Pancreas (tissue), 10 donors: Measurements from ENCODE around the gene ZNF80. TPM values are rescaled to one million over a fixed set of nuclear protein-coding genes. Genes with fewer than 3 reads are reported as not detected.

Experiments
- ATAC-seq, 4 donors: fragments of 200-7000 bp; cut with Tn5 transposase; one replicate each; pipeline versions ENCODE4 v1.8.0 to v1.9.1; 2020; ENCODE audit warnings: mild to moderate bottlenecking in 4 of 4, moderate library complexity in 4 of 4
- DNase-seq, 6 donors: peaks; one replicate each; pipeline ENCODE4 v3.0.0-alpha.2; 2020
- FAIRE-seq: peaks from 2 replicates; lab custom pipeline; 2012; peaks lifted over from hg19 to GRCh38; lab: Jason Lieb, UNC
- H3K27ac ChIP-seq, 4 donors: fragments of 200-600 bp; sonication (generic); 1 replicate in 3 of 4; 2 replicates in 1 of 4; pipeline versions ENCODE4 v1.5.0 to v1.8.0; 2020
- H3K27me3 ChIP-seq, 4 donors: fragments of 200-600 bp; one replicate each; pipeline ENCODE4 v1.8.0; 2021
- H3K36me3 ChIP-seq, 3 donors: fragments of 200-600 bp; sonication (generic) in 1 of 3; one replicate each; pipeline versions ENCODE4 v1.5.0 to v1.8.0; 2020 to 2021
- H3K4me1 ChIP-seq, 3 donors: fragments of 200-600 bp; one replicate each; pipeline ENCODE4 v1.8.0; 2021
- H3K4me3 ChIP-seq, 4 donors: fragments of 200-600 bp; sonication (generic) in 2 of 4; one replicate each; pipeline versions ENCODE4 v1.5.0 to v1.8.0; 2020 to 2021
- H3K9me3 ChIP-seq, 4 donors: fragments of 200-600 bp; one replicate each; pipeline ENCODE4 v1.8.0; 2021
- CTCF ChIP-seq, 4 donors: fragments of 200-600 bp; sonication (generic) in 3 of 4; IDR thresholded peaks; one replicate each; pipeline versions ENCODE4 v1.5.0 to v1.8.0; 2021; ENCODE audit warnings: antibody characterized with exemption in 4 of 4
- WGBS, 2 donors: extraction: QIAGEN DNeasy Blood & Tissue Kit; methylation state at CpG; one replicate each; pipeline ENCODE4 v1.1.7; 2013; 5-methylcytosine and 5-hydroxymethylcytosine counted together
- intact Hi-C, 3 donors: fragments of 100-400 bp; cut with DNase I; formaldehyde crosslinking; loops; one replicate each; pipeline versions ENCODE4 v1.11.1 to v1.14.2; 2022
- polyA plus RNA-seq, 2 donors: library from polyadenylated mRNA; stranded (reverse); fragments of 200-250 nt; gene quantifications; one replicate each; pipeline ENCODE4 v1.2.3, GENCODE V29; 2013
- total RNA-seq, 6 donors: library from RNA; stranded (reverse); fragmentation: NEBNext Ultra II Directional in 4 of 6; extraction: Animal tissue kit (Norgen Biotek cat#: 25700) in 4 of 6; gene quantifications; one replicate each; pipeline versions ENCODE4 v1.2.1 to v1.2.4, GENCODE V29; 2021 to 2023
- donor health status: healthy with polysubstance abuse.
- donor health status: DM: no; HTN: no; CAD: no; lungs with moderate emphysema.
- donor health status: DM: no; HTN: no; CAD: no.
- donor health status: control.
- donor health status: control.
- donor health status: Bipolar disorder and iron deficiency.
- donor health status: DM: yes; HTN: yes; CAD: no.
- donor health status: DM: no; HTN: no; CAD: no.
- donor health status: DM: no; HTN: no; CAD: no.
- donor health status: DM: yes; HTN: yes; CAD: no.

Gene ZNF80
- total and polyA plus RNA-seq, 8 donors, result 0.09 TPM; not detected in 7

GRCh38 chr3:114234745-114235144, 2.6 kb downstream of the ZNF80 start:
- no peak overlapping the region for H3K27ac ChIP-seq
- no peak overlapping the region for H3K4me3 ChIP-seq
- no peaks in the 10 kb centered on the region for H3K4me1 ChIP-seq
- 69 to 75% methylated on average over 3 of the region's 3 CpGs for WGBS, 2 donors
- H3K27me3 ChIP-seq, result no peaks in the 10 kb centered on the region
- DNase-seq, result no peak
- FAIRE-seq, result no peak
- TF ChIP-seq CTCF (IDR thresholded peaks at IDR 0.05), result no peak
- no peak for ATAC-seq
- intact Hi-C loops, result no loop called here
- H3K9me3 ChIP-seq, result no peaks in the 10 kb centered on the region
- H3K36me3 ChIP-seq, result no peaks in the 10 kb centered on the region

- WGBS, 2 donors, result 76 to 85% methylated on average over 3 of the region's 3 CpGs
- no peaks in the 10 kb centered on the region for H3K36me3 ChIP-seq
- H3K27me3 ChIP-seq, result no peaks in the 10 kb centered on the region
- no peak overlapping the region for H3K27ac ChIP-seq
- intact Hi-C loops, result no loop called here
- H3K4me3 ChIP-seq, result no peak overlapping the region
- H3K9me3 ChIP-seq, result no peaks in the 10 kb centered on the region
- TF ChIP-seq CTCF (IDR thresholded peaks at IDR 0.05), result no peak
- FAIRE-seq (no peak), ATAC-seq (no peak), DNase-seq (no peak)
- no peaks in the 10 kb centered on the region for H3K4me1 ChIP-seq
Measured at GRCh38 chr3:114231616-114232015, 5.8 kb downstream of the ZNF80 start.

GRCh38 chr3:114227076-114227475, 10.3 kb downstream of the ZNF80 start:
- Histone ChIP-seq H3K27me3 (no peaks in the 10 kb centered on the region), H3K27ac (no peak overlapping the region), H3K4me3 (no peak overlapping the region), H3K36me3 (no peaks in the 10 kb centered on the region), H3K4me1 (no peaks in the 10 kb centered on the region), H3K9me3 (no peaks in the 10 kb centered on the region)
- WGBS, 2 donors, result 95 to 96% methylated on average over 1 of the region's 1 CpG
- FAIRE-seq (no peak), ATAC-seq (no peak), DNase-seq (no peak)
- intact Hi-C loops, result no loop called here
- no peak for TF ChIP-seq CTCF (IDR thresholded peaks at IDR 0.05)

GRCh38 chr3:114226313-114226712, 11.1 kb downstream of the ZNF80 start:
- Histone ChIP-seq H3K27ac (no peak overlapping the region), H3K27me3 (no peaks in the 10 kb centered on the region), H3K9me3 (no peaks in the 10 kb centered on the region), H3K4me3 (no peak overlapping the region), H3K4me1 (no peaks in the 10 kb centered on the region), H3K36me3 (no peaks in the 10 kb centered on the region)
- WGBS, 2 donors, result 73 to 75% methylated on average over 2 of the region's 2 CpGs
- TF ChIP-seq CTCF (IDR thresholded peaks at IDR 0.05), result no peak
- ATAC-seq (no peak), FAIRE-seq (no peak), DNase-seq (no peak)
- intact Hi-C loops, result no loop called here

DNA sequence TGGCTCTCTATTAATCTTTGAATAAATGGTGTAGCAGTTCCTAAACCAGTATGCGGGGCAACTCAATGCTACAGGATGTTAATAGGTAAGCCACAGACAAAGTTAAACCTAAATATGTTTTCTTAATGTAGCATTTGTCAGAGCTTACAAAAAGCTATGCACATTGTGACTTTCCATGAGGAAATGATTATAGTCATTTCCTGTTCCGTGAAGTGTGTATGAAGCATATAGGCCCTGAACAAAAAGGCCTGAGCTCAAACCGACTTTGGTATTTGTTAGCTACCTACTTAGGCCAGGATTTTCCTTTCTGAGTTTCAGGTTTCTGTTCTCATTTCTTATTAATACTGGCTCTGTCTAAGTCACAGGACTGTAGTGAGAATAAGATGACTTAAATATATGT, 14.2 kb downstream of the ZNF80 start:
- H3K9me3 ChIP-seq, result no peaks in the 10 kb centered on the region
- no peak overlapping the region for H3K4me3 ChIP-seq
- FAIRE-seq, result no peak
- ATAC-seq, result no peak
- H3K27ac ChIP-seq, result no peak overlapping the region
- intact Hi-C loops, result no loop called here
- 77 to 78% methylated on average over 3 of the region's 3 CpGs for WGBS, 2 donors
- no peaks in the 10 kb centered on the region for H3K36me3 ChIP-seq
- no peak for TF ChIP-seq CTCF (IDR thresholded peaks at IDR 0.05)
- H3K27me3 ChIP-seq, result no peaks in the 10 kb centered on the region
- no peak for DNase-seq
- no peaks in the 10 kb centered on the region for H3K4me1 ChIP-seq
